ENCODE data around the gene CPT1A.

DNA sequence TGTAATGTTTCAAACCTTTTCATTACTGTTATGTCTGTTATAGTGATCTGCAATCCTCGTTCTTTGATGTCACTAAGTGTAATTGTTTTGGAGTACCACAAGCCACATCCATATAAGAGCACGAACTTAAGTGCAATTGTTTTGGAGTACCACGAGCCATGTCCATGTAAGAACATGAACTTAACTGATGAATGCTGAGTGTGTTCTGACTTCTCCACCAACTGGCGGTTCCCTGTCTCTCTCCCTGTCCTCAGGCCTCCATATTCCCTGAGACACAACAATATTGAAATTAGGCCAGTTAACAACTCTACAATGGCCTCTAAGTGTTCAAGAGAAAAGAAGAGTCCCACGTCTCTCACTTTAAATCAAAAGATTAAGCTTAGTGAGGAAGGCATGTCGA lies 113.9 kb downstream of the CPT1A start:
- TF ChIP-seq, protein P1, sequence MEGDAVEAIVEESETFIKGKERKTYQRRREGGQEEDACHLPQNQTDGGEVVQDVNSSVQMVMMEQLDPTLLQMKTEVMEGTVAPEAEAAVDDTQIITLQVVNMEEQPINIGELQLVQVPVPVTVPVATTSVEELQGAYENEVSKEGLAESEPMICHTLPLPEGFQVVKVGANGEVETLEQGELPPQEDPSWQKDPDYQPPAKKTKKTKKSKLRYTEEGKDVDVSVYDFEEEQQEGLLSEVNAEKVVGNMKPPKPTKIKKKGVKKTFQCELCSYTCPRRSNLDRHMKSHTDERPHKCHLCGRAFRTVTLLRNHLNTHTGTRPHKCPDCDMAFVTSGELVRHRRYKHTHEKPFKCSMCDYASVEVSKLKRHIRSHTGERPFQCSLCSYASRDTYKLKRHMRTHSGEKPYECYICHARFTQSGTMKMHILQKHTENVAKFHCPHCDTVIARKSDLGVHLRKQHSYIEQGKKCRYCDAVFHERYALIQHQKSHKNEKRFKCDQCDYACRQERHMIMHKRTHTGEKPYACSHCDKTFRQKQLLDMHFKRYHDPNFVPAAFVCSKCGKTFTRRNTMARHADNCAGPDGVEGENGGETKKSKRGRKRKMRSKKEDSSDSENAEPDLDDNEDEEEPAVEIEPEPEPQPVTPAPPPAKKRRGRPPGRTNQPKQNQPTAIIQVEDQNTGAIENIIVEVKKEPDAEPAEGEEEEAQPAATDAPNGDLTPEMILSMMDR (IDR thresholded peaks at IDR 0.05; ENCODE audit: low read depth, low read length), result no peak
- no peak for TF ChIP-seq POLR2A (IDR thresholded peaks at IDR 0.05; ENCODE audit: extremely low read depth, insufficient read length)
